Sigmoid colon (tissue), 7 donors: ENCODE data around the gene HOXA5. TPM values are rescaled to one million over a fixed set of nuclear protein-coding genes. Genes with fewer than 3 reads are reported as not detected.

Experiments used
- DNase-seq: peaks from one replicate; pipeline ENCODE4 v3.0.0-alpha.2; 2019
- H3K27ac ChIP-seq, 4 donors: fragments of 200-600 bp; sonication (generic); one replicate each; pipeline ENCODE4 v1.5.1; 2016 to 2019; ENCODE audit warnings: mild to moderate bottlenecking in 1 of 4
- H3K27me3 ChIP-seq, 3 donors: fragments of 200-600 bp; sonication (generic); one replicate each; pipeline ENCODE4 v1.5.1; 2019; ENCODE audit warnings: mild to moderate bottlenecking in 1 of 3
- H3K36me3 ChIP-seq, 4 donors: fragments of 200-600 bp; sonication (generic); one replicate each; pipeline ENCODE4 v1.5.1; 2016 to 2019
- H3K4me1 ChIP-seq, 4 donors: fragments of 200-600 bp; sonication (generic); one replicate each; pipeline ENCODE4 v1.5.1; 2017 to 2019
- H3K4me3 ChIP-seq, 4 donors: fragments of 200-600 bp; sonication (generic); one replicate each; pipeline ENCODE4 v1.5.1; 2017 to 2019; ENCODE audit warnings: mild to moderate bottlenecking in 2 of 4, moderate library complexity in 1 of 4
- H3K9me3 ChIP-seq, 4 donors: fragments of 200-600 bp in 3 of 4; sonication (generic) in 3 of 4; one replicate each; pipeline versions ENCODE4 v1.5.1 to v1.6.1; 2013 to 2019
- EP300 ChIP-seq, 4 donors: sonication (generic); formaldehyde crosslinking; IDR thresholded peaks; one replicate each; pipeline ENCODE4 v1.6.1; 2017; ENCODE audit warnings: antibody characterized with exemption in 4 of 4
- POLR2A ChIP-seq, 2 donors: fragments of 450-650 bp; IDR thresholded peaks; one replicate each; pipeline ENCODE4 v1.6.1; 2016; ENCODE audit warnings: antibody characterized with exemption in 2 of 2, mild to moderate bottlenecking in 2 of 2, moderate library complexity in 2 of 2
- POLR2AphosphoS5 ChIP-seq, 4 donors: sonication (generic); formaldehyde crosslinking; IDR thresholded peaks; one replicate each; pipeline ENCODE4 v1.6.1; 2017; ENCODE audit warnings: antibody characterized with exemption in 4 of 4
- WGBS, 2 donors: extraction: QIAGEN DNeasy Blood & Tissue Kit; methylation state at CpG; one replicate each; pipeline ENCODE4 v1.1.7; 2013; 5-methylcytosine and 5-hydroxymethylcytosine counted together
- intact Hi-C: fragments of 100-400 bp; cut with DNase I; formaldehyde crosslinking; loops from one replicate; pipeline ENCODE4 v1.15.1; 2023
- polyA plus RNA-seq, 3 donors: library from polyadenylated mRNA; stranded (reverse); fragments of 200-250 nt; gene quantifications; one replicate each; pipeline ENCODE4 v1.2.3, GENCODE V29; 2013
- total RNA-seq, 4 donors: library from RNA; depleted of rRNA; stranded (reverse); fragments of >200 nt; gene quantifications; one replicate each; pipeline ENCODE4 v1.1.0, GENCODE V29; 2016
- TF ChIP-seq, protein P1 (sequence below), 4 experiments: fragments of 450-650 bp in 3 of 4; fragments of 200-600 bp in 1 of 4; IDR thresholded peaks; one replicate each; pipeline ENCODE4 v1.5.1; 2016 to 2019; ENCODE audit warnings: antibody characterized with exemption in 4 of 4, mild to moderate bottlenecking in 3 of 4, moderate library complexity in 2 of 4
- donor health status: healthy with polysubstance abuse.
- donor health status: Bipolar disorder and iron deficiency.
- donor health status: healthy.

Gene HOXA5
- total and polyA plus RNA-seq, 7 donors, result 3.2 to 14.3 (median 10.2) TPM

DNA sequence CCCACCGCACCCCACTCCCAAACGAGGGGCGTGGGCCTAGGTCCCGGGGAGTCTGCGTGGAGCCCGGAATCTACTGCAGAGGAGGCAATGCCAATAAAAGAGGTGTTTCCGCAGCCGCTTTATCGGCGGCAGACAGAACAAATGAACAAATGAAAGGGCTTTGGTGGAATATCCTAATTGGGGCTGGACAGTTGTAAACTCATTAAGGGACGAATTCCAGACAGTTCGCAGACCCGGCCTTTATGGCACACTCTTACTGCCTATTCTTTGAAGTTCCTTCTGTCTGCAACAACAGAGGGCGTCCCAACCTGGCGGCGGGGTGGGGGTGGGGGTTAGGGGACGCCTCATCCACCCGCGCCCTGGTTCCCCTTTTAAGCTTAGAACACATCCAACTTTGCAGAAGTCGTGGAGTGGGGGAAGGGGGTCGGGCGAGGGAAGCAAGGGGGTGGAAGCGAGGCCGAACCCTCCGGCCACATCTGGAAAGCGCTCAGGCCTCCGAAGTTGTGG is 17.8 kb upstream of the HOXA5 start:
- no peaks in the 10 kb centered on the region for H3K27me3 ChIP-seq
- DNase-seq, result peak; percentile 73
- H3K36me3 ChIP-seq, result no peaks in the 10 kb centered on the region
- intact Hi-C loops, result loop anchor here (1.0 to 2.0 kb wide), 3 partner anchors 474 to 960 kb away; partner anchors contain the start of genes CBX3 and HNRNPA2B1
- H3K4me1 ChIP-seq, result peaks cover 0 to 46% (median 38%) of the 10 kb centered on the region in 4 donors
- TF ChIP-seq, protein P1, sequence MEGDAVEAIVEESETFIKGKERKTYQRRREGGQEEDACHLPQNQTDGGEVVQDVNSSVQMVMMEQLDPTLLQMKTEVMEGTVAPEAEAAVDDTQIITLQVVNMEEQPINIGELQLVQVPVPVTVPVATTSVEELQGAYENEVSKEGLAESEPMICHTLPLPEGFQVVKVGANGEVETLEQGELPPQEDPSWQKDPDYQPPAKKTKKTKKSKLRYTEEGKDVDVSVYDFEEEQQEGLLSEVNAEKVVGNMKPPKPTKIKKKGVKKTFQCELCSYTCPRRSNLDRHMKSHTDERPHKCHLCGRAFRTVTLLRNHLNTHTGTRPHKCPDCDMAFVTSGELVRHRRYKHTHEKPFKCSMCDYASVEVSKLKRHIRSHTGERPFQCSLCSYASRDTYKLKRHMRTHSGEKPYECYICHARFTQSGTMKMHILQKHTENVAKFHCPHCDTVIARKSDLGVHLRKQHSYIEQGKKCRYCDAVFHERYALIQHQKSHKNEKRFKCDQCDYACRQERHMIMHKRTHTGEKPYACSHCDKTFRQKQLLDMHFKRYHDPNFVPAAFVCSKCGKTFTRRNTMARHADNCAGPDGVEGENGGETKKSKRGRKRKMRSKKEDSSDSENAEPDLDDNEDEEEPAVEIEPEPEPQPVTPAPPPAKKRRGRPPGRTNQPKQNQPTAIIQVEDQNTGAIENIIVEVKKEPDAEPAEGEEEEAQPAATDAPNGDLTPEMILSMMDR (IDR thresholded peaks at IDR 0.05), result peak in 1 of 4 experiments; percentile 38
- no peak for TF ChIP-seq EP300 (IDR thresholded peaks at IDR 0.05)
- no peaks in the 10 kb centered on the region for H3K9me3 ChIP-seq
- H3K27ac ChIP-seq, result peak overlapping the region in 3 of 4 donors; percentile 97 to 98 (median 98)
- H3K4me3 ChIP-seq, result peak overlapping the region; percentile 38 to 85 (median 82)
- 1 to 3% methylated on average over 27 of the region's 27 CpGs for WGBS, 2 donors

DNA sequence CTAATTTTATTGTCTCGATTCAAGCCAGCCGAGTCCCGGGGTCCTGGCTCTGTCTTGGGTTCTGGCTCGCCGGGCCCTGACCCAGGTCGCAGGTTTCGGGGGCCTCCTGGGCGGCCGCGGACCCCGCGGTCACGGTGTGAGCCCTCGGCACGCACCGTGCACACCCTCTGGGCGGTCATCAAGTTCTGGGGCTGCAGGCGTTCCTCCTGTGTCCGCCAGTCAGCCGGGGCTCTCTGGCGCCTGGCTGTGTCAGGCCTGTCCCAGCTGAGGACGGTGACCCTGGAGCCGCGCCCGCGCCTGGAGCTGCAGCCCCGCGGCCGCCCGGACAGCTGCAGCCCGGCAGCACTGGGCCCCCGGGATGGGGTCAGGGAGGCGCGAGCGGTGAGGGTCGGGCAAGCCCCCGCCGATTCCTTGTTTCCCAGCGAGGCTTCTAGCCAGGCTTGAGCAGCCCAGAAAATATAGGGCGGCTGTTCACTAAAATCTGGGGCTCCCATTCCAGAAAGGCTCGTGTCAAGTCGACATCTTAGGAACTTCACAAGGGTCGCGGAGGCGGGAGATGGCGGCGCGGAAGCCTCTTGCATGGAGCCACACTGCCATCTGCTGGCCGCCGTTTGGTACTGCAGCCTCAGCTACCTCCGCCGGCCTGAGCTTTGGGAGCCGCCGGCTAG is 17.2 kb upstream of the HOXA5 start:
- peak overlapping the region; percentile 38 to 85 (median 82) for H3K4me3 ChIP-seq
- intact Hi-C loops, result loop anchor here (1.0 to 2.0 kb wide), 3 partner anchors 474 to 960 kb away; partner anchors contain the start of genes CBX3 and HNRNPA2B1
- H3K4me1 ChIP-seq, result peaks cover 0 to 44% (median 40%) of the 10 kb centered on the region in 4 donors
- no peaks in the 10 kb centered on the region for H3K36me3 ChIP-seq
- peak overlapping the region in 3 of 4 donors; percentile 97 to 98 (median 98) for H3K27ac ChIP-seq
- no peaks in the 10 kb centered on the region for H3K27me3 ChIP-seq
- TF ChIP-seq, protein P1 (IDR thresholded peaks at IDR 0.05), result peak; percentile 98 to 100 (median 99)
- TF ChIP-seq POLR2A (IDR thresholded peaks at IDR 0.05) (no peak), POLR2AphosphoS5 (IDR thresholded peaks at IDR 0.05) (peak in 1 of 4 donors; percentile 38), EP300 (IDR thresholded peaks at IDR 0.05) (no peak)
- no peaks in the 10 kb centered on the region for H3K9me3 ChIP-seq
- 1 to 2% methylated on average over 54 of the region's 54 CpGs for WGBS, 2 donors
- peak; percentile 94 for DNase-seq

DNA sequence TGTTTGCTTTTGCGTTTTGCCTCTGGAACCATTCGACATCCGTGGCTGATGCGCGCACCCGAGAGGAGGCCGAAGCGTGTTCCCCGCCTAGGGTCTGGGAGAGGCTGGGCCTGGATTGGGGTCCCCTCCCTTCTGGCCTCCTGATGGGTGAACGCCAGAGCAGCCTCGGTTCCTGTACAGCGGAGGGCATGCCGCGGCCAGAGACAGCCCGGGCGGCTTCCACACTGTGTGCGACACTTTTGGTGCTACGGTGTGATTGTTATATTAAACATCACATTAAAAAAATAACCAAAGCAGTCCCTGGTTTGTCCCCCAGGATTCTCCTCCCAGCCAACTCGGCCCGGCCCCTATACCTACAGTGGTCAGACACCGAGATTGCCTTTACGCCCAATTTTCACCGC is 16.7 kb upstream of the HOXA5 start:
- no peaks in the 10 kb centered on the region for H3K9me3 ChIP-seq
- no peak for TF ChIP-seq POLR2AphosphoS5 (IDR thresholded peaks at IDR 0.05)
- TF ChIP-seq, protein P1 (IDR thresholded peaks at IDR 0.05), result no peak
- no peak for TF ChIP-seq POLR2A (IDR thresholded peaks at IDR 0.05)
- no peak for TF ChIP-seq EP300 (IDR thresholded peaks at IDR 0.05)
- H3K27me3 ChIP-seq, result no peaks in the 10 kb centered on the region
- H3K4me3 ChIP-seq, result peak overlapping the region in 3 of 4 donors; percentile 80 to 85 (median 83)
- 6 to 23% methylated on average over 23 of the region's 23 CpGs for WGBS, 2 donors
- intact Hi-C loops, result loop anchor here (2.0 kb wide), 2 partner anchors 473 to 959 kb away; partner anchors contain the start of genes CBX3 and HNRNPA2B1
- peak overlapping the region in 3 of 4 donors; percentile 97 to 98 (median 98) for H3K27ac ChIP-seq
- DNase-seq, result peak; percentile 69
- H3K36me3 ChIP-seq, result no peaks in the 10 kb centered on the region
- H3K4me1 ChIP-seq, result peaks cover 0 to 50% (median 44%) of the 10 kb centered on the region in 4 donors

DNA sequence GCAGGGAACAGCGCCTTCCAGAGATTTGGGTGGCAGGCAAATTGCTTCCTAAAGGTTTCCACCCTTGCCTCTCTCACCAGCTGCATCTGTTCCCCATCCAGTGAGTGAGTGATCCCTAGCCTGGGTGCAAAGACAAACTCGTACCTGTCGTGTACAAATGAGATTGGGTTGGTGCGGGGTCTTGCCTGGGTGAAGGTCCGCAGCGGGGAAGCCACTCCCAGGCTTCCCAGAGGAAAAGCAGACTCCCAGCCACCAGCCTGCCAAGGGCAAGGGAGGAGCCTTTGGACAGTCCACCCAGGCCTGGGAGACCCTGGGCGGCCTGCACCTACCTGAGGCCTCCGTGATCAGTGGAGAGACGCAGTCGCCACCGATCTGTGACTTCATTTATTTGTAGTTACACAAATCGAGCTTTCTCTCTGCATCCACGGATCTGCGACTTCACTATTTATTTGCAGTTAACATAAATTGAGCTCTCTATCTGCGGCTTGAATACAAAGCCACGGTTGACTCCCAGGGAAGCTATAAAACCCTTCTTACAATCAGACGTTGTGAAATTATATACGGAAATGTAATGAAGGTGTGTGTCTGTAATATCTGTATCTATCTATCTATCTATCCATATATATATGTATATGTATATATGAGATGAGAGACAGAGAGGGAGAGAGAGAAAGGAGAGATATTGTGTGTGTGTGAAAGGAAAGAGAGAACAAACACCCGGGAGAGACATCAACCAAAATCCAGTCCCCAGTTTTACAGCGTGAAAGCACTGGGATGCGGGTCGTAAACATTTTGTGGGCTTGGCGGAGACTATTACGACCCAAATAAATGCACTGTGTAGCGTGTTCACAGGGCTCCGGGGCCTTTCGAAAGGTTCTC is 16.0 kb upstream of the HOXA5 start:
- no peaks in the 10 kb centered on the region for H3K36me3 ChIP-seq
- no peak overlapping the region for H3K4me3 ChIP-seq
- TF ChIP-seq EP300 (IDR thresholded peaks at IDR 0.05), result no peak
- TF ChIP-seq POLR2AphosphoS5 (IDR thresholded peaks at IDR 0.05), result no peak
- TF ChIP-seq, protein P1 (IDR thresholded peaks at IDR 0.05), result no peak
- DNase-seq, result peak; percentile 63
- H3K27me3 ChIP-seq, result no peaks in the 10 kb centered on the region
- intact Hi-C loops, result loop anchor here (2.0 to 5.0 kb wide), 4 partner anchors 302 to 1207 kb away; partner anchors contain the start of genes CBX3 and HNRNPA2B1
- WGBS, 2 donors, result 15 to 43% methylated on average over 27 of the region's 27 CpGs
- H3K4me1 ChIP-seq, result peaks cover 0 to 54% (median 50%) of the 10 kb centered on the region in 4 donors
- H3K9me3 ChIP-seq, result no peaks in the 10 kb centered on the region
- H3K27ac ChIP-seq, result no peak overlapping the region
